Spleen (tissue), 11 donors: ENCODE measurements around the gene ABHD2. TPM values are rescaled to one million over a fixed set of nuclear protein-coding genes. Genes with fewer than 3 reads are reported as not detected.
A peak's percentile ranks its signal among the peaks of the same experiment; 100 is the strongest.

ENCODE experiments used
- DNase-seq: peaks from one replicate; pipeline ENCODE4 v3.0.0-alpha.2; 2020
- H3K27ac ChIP-seq, 8 donors: fragments of 200-600 bp; sonication (generic) in 7 of 8; 1 replicate in 4 of 8; 2 replicates in 4 of 8; pipeline versions ENCODE4 v1.5.0 to v1.8.0; 2016 to 2021; ENCODE audit warnings: inconsistent platforms in 4 of 8, mild to moderate bottlenecking in 4 of 8, moderate library complexity in 1 of 8
- H3K27me3 ChIP-seq, 7 donors: fragments of 200-600 bp; sonication (generic) in 6 of 7; replicated peaks in 1 of 7; 1 replicate in 4 of 7; 2 replicates in 3 of 7; pipeline versions ENCODE4 v1.5.0 to v1.8.0; 2016 to 2021; ENCODE audit warnings: inconsistent platforms in 3 of 7, mild to moderate bottlenecking in 1 of 7
- H3K36me3 ChIP-seq, 6 donors: fragments of 200-600 bp; sonication (generic) in 5 of 6; 1 replicate in 4 of 6; 2 replicates in 2 of 6; pipeline versions ENCODE4 v1.5.0 to v1.8.0; 2016 to 2021; ENCODE audit warnings: inconsistent platforms in 2 of 6
- H3K4me1 ChIP-seq, 6 donors: fragments of 200-600 bp; sonication (generic) in 5 of 6; 1 replicate in 3 of 6; 2 replicates in 3 of 6; pipeline versions ENCODE4 v1.5.0 to v1.8.0; 2016 to 2021; ENCODE audit warnings: inconsistent platforms in 3 of 6
- H3K4me3 ChIP-seq, 8 donors: fragments of 200-600 bp; sonication (generic) in 7 of 8; 1 replicate in 4 of 8; 2 replicates in 4 of 8; pipeline versions ENCODE4 v1.5.0 to v1.8.0; 2016 to 2021; ENCODE audit warnings: inconsistent platforms in 4 of 8, mild to moderate bottlenecking in 4 of 8, moderate library complexity in 2 of 8
- H3K9me3 ChIP-seq, 8 donors: fragments of 200-600 bp; sonication (generic) in 7 of 8; 1 replicate in 4 of 8; 2 replicates in 4 of 8; pipeline versions ENCODE4 v1.5.0 to v1.8.0; 2016 to 2021; ENCODE audit warnings: inconsistent platforms in 4 of 8
- CTCF ChIP-seq, 11 experiments: fragments of 200-600 bp in 7 of 11; fragments of 450-650 bp in 4 of 11; sonication (generic) in 4 of 11; IDR thresholded peaks in 8 of 11; conservative IDR thresholded peaks in 3 of 11; 1 replicate in 7 of 11; 2 replicates in 4 of 11; pipeline versions ENCODE4 v1.4.0 to v1.8.0; 2016 to 2021; ENCODE audit warnings: antibody characterized with exemption in 11 of 11, inconsistent platforms in 4 of 11, mild to moderate bottlenecking in 1 of 11
- POLR2A ChIP-seq, 3 donors: fragments of 450-650 bp; IDR thresholded peaks; one replicate each; pipeline ENCODE4 v1.5.1; 2017; ENCODE audit warnings: antibody characterized with exemption in 3 of 3, mild to moderate bottlenecking in 1 of 3
- POLR2AphosphoS5 ChIP-seq, 3 donors: sonication (generic); formaldehyde crosslinking; IDR thresholded peaks; one replicate each; pipeline ENCODE4 v1.5.1; 2017; ENCODE audit warnings: antibody characterized with exemption in 3 of 3
- WGBS, 5 donors: extraction: QIAGEN DNeasy Blood & Tissue Kit in 3 of 5; methylation state at CpG; one replicate each; pipeline versions ENCODE4 v1.1.5 to v1.1.7; 2013 to 2018; 5-methylcytosine and 5-hydroxymethylcytosine counted together
- intact Hi-C: fragments of 100-400 bp; cut with DNase I; formaldehyde crosslinking; loops from one replicate; pipeline ENCODE4 v1.15.0; 2023; ENCODE audit warnings: low total_unique reads
- polyA plus RNA-seq, 3 donors: library from polyadenylated mRNA; stranded (reverse); fragments of 200-250 nt; gene quantifications; one replicate each; pipeline ENCODE4 v1.2.1, GENCODE V29; 2013
- total RNA-seq, 7 donors: library from RNA; depleted of rRNA in 3 of 7; stranded (reverse); fragments of >200 nt in 3 of 7; fragmentation: NEBNext Ultra II Directional in 4 of 7; extraction: Animal tissue kit (Norgen Biotek cat#: 25700) in 4 of 7; gene quantifications; one replicate each; pipeline versions ENCODE4 v1.1.0 to v1.2.1, GENCODE V29; 2016 to 2021
- donor health status: healthy with polysubstance abuse.
- donor health status: DM: no; HTN: no; CAD: no; lungs with moderate emphysema.
- donor health status: DM: no; HTN: no; CAD: no.
- donor health status: Bipolar disorder and iron deficiency.
- donor health status: healthy.
- donor health status: DM: no; HTN: no; CAD: no.
- donor health status: DM: yes; HTN: yes; CAD: no.

ABHD2 gene
- total and polyA plus RNA-seq, 10 donors = 2.1 to 158 (median 106) TPM

- H3K36me3 ChIP-seq = peaks cover 0 to 100% (median 39%) of the 10 kb centered on the region in 6 donors
- H3K4me3 ChIP-seq = no peak overlapping the region
- TF ChIP-seq POLR2AphosphoS5 (IDR thresholded peaks at IDR 0.05) (no peak), CTCF (IDR thresholded peaks at IDR 0.05 in 8 of 11, conservative IDR thresholded peaks at IDR 0.05 in 3 of 11) (no peak), POLR2A (IDR thresholded peaks at IDR 0.05) (no peak)
- DNase-seq = no peak
- H3K4me1 ChIP-seq = peaks cover 0 to 6% (median 0%) of the 10 kb centered on the region in 6 donors
- no peaks in the 10 kb centered on the region for H3K9me3 ChIP-seq
- no peak overlapping the region for H3K27ac ChIP-seq
- H3K27me3 ChIP-seq = no peaks in the 10 kb centered on the region
- WGBS, 5 donors = 73 to 90% (median 80%) methylated on average over 4 of the region's 4 CpGs
- intact Hi-C loops = no loop called here
These were observed 69.8 kb downstream of the ABHD2 start for GRCh38 chr15:89157918-89158564.

- no peak overlapping the region for H3K4me3 ChIP-seq
- no peaks in the 10 kb centered on the region for H3K27me3 ChIP-seq
- no peaks in the 10 kb centered on the region for H3K9me3 ChIP-seq
- H3K4me1 ChIP-seq = peaks cover 2 to 26% (median 12%) of the 10 kb centered on the region in 6 donors
- TF ChIP-seq POLR2A (IDR thresholded peaks at IDR 0.05) (no peak), CTCF (IDR thresholded peaks at IDR 0.05 in 8 of 11, conservative IDR thresholded peaks at IDR 0.05 in 3 of 11) (no peak), POLR2AphosphoS5 (IDR thresholded peaks at IDR 0.05) (no peak)
- no peak overlapping the region for H3K27ac ChIP-seq
- intact Hi-C loops = no loop called here
- DNase-seq = no peak
- 83 to 93% (median 87%) methylated on average over 3 of the region's 3 CpGs for WGBS, 5 donors
- peaks cover 0 to 86% (median 23%) of the 10 kb centered on the region in 6 donors for H3K36me3 ChIP-seq
These were observed 73.4 kb downstream of the ABHD2 start for GRCh38 chr15:89161666-89162065.

GRCh38 chr15:89163271-89164055 is 75.2 kb downstream of the ABHD2 start:
- H3K4me1 ChIP-seq = peaks cover 12 to 38% (median 25%) of the 10 kb centered on the region in 6 donors

DNA sequence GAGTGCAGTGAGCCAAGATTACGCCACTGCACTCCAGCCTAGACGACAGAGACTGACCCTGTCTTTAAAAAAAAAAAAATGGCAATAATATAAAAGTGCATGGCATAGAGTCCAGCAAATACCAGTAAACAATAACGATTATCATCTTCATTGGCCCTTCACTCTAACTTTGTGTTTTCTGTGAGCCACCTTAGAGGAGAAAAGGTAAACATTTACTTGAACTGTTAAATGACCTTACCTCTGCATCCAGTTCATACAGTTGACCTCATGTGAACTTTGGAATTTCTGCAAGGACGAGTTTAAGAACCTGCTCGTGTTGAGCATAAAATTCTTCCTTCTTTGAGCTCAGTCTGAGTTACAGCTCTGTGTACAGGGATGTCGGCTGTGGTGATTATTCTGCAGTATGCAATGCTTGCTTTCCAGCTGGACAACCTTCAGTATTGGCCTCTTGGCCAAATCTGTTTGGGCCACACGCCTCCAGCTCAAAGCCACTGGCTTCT is 76.5 kb downstream of the ABHD2 start:
- Histone ChIP-seq H3K9me3 (no peaks in the 10 kb centered on the region), H3K4me1 (peaks cover 12 to 39% (median 25%) of the 10 kb centered on the region in 6 donors), H3K27me3 (no peaks in the 10 kb centered on the region), H3K4me3 (no peak overlapping the region), H3K36me3 (peaks cover 0 to 69% (median 13%) of the 10 kb centered on the region in 6 donors), H3K27ac (peak overlapping the region in 2 of 8 donors; percentile 9 to 78)
- DNase-seq = no peak
- no peak for TF ChIP-seq POLR2A (IDR thresholded peaks at IDR 0.05)
- no peak for TF ChIP-seq POLR2AphosphoS5 (IDR thresholded peaks at IDR 0.05)
- TF ChIP-seq CTCF (IDR thresholded peaks at IDR 0.05 in 8 of 11, conservative IDR thresholded peaks at IDR 0.05 in 3 of 11) = no peak
- WGBS, 5 donors = 78 to 89% (median 85%) methylated on average over 7 of the region's 7 CpGs
- intact Hi-C loops = no loop called here

More at GRCh38 chr15:89163271-89164055, 75.2 kb downstream of the ABHD2 start:
- intact Hi-C loops = no loop called here
- 87 to 92% (median 89%) methylated on average over 4 to 5 of the region's 5 CpGs for WGBS, 5 donors
- DNase-seq = no peak
- Histone ChIP-seq H3K36me3 (peaks cover 0 to 75% (median 16%) of the 10 kb centered on the region in 6 donors), H3K9me3 (no peaks in the 10 kb centered on the region), H3K27ac (peak overlapping the region in 1 of 8 donors; percentile 7), H3K4me3 (no peak overlapping the region), H3K27me3 (no peaks in the 10 kb centered on the region)
- TF ChIP-seq POLR2A (IDR thresholded peaks at IDR 0.05) = no peak
